Measurements from ENCODE around the gene CDKN2A. TPM values are rescaled to one million over a fixed set of nuclear protein-coding genes. Genes with fewer than 3 reads are reported as not detected.

CDKN2A gene
- total RNA-seq, 1 experiment from 2014 or later = 0.57 TPM

DNA sequence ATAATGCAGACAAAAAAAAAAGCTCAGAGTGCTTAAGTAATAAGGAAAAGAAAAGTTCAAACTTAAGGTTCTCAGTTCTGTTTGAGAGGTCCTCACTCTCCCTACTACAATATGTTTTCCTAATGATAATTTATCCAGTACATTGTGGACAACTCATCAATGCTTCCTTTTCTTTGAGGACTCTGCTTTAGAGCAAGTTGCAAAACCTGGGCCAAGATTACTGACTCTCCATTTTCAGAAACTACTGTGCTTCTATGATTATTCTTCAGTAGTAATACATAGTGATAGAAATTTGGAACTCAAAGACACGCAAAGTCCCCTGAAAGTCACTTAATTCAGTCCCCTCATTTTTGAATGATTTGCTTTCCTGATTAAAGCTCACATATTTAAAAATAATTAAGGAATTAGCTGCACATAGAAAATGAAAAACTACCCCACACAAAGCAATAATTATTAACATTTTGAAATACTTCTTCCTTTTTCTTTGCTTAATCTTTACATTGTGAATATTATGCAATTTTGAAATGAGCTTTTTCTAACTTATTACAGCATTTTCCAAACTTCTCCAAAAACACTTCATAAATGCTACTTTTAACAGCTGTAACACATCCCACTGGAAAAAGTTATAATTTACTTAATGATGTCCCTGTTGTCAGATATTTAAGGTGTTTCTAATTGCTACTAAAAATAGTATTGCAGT lies 11.2 kb downstream of the CDKN2A start (continued):
- TF ChIP-seq USF1 (CRISPR knock-in tag; IDR thresholded peaks at IDR 0.05) = no peak
- no peak for TF ChIP-seq TEAD4 (CRISPR knock-in tag; IDR thresholded peaks at IDR 0.05)
- no peak for TF ChIP-seq JUN (CRISPR knock-in tag; IDR thresholded peaks at IDR 0.05)
- no peak for TF ChIP-seq JAZF1 (CRISPR knock-in tag; IDR thresholded peaks at IDR 0.05)
- no peak for TF ChIP-seq GABPB1 (CRISPR knock-in tag; IDR thresholded peaks at IDR 0.05)
- TF ChIP-seq E2F4 (CRISPR knock-in tag; IDR thresholded peaks at IDR 0.05; ENCODE audit: borderline replicate concordance, low read depth) = no peak
- TF ChIP-seq FOXJ3 (CRISPR knock-in tag; IDR thresholded peaks at IDR 0.05; ENCODE audit: borderline replicate concordance) = no peak
- no peak for TF ChIP-seq ZNF512 (CRISPR knock-in tag; IDR thresholded peaks at IDR 0.05; ENCODE audit: borderline replicate concordance)
- no peak for TF ChIP-seq ZNF671 (CRISPR knock-in tag; IDR thresholded peaks at IDR 0.05)

GRCh38 chr9:21982391-21982790 lies 11.8 kb downstream of the CDKN2A start:
- H3K27me3 Mint-ChIP-seq (ENCODE audit: low read depth) = peaks cover 98% of the 10 kb centered on the region
- CTCF ChIA-PET = interaction anchor here (1.5 kb wide), 1 partner anchor 13 kb away, joined by 3 read pairs; no protein-coding TSS in a partner anchor
- no peak for ATAC-seq
- H3K27ac Mint-ChIP-seq = no peak overlapping the region
- no peak for DNase-seq (ENCODE audit: low spot score)
- no peak overlapping the region for H3K4me3 Mint-ChIP-seq
- no peaks in the 10 kb centered on the region for H3K4me1 Mint-ChIP-seq
- TF ChIP-seq ZNF121 (CRISPR knock-in tag; IDR thresholded peaks at IDR 0.05) = no peak
- TF ChIP-seq NFYB (CRISPR knock-in tag; conservative IDR thresholded peaks at IDR 0.05; ENCODE audit: low read depth) = no peak
- TF ChIP-seq USF1 (CRISPR knock-in tag; IDR thresholded peaks at IDR 0.05) = no peak
- TF ChIP-seq SP1 (CRISPR knock-in tag; conservative IDR thresholded peaks at IDR 0.05) = no peak
- TF ChIP-seq ZBTB43 (CRISPR knock-in tag; IDR thresholded peaks at IDR 0.05) = no peak
- TF ChIP-seq JAZF1 (CRISPR knock-in tag; IDR thresholded peaks at IDR 0.05) = no peak
- TF ChIP-seq SMAD4 (CRISPR knock-in tag; IDR thresholded peaks at IDR 0.05) = no peak
- TF ChIP-seq, protein P1, sequence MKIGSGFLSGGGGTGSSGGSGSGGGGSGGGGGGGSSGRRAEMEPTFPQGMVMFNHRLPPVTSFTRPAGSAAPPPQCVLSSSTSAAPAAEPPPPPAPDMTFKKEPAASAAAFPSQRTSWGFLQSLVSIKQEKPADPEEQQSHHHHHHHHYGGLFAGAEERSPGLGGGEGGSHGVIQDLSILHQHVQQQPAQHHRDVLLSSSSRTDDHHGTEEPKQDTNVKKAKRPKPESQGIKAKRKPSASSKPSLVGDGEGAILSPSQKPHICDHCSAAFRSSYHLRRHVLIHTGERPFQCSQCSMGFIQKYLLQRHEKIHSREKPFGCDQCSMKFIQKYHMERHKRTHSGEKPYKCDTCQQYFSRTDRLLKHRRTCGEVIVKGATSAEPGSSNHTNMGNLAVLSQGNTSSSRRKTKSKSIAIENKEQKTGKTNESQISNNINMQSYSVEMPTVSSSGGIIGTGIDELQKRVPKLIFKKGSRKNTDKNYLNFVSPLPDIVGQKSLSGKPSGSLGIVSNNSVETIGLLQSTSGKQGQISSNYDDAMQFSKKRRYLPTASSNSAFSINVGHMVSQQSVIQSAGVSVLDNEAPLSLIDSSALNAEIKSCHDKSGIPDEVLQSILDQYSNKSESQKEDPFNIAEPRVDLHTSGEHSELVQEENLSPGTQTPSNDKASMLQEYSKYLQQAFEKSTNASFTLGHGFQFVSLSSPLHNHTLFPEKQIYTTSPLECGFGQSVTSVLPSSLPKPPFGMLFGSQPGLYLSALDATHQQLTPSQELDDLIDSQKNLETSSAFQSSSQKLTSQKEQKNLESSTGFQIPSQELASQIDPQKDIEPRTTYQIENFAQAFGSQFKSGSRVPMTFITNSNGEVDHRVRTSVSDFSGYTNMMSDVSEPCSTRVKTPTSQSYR (CRISPR knock-in tag; IDR thresholded peaks at IDR 0.05) = no peak
- TF ChIP-seq PRDM15 (CRISPR knock-in tag; IDR thresholded peaks at IDR 0.05) = no peak
- no peak for TF ChIP-seq GRHL2 (CRISPR knock-in tag; IDR thresholded peaks at IDR 0.05; ENCODE audit: insufficient replicate concordance, severe bottlenecking)
- TF ChIP-seq NR3C1 (CRISPR knock-in tag; conservative IDR thresholded peaks at IDR 0.05; ENCODE audit: low read depth) = no peak
- no peak for TF ChIP-seq CREM (CRISPR knock-in tag; IDR thresholded peaks at IDR 0.05)
- no peaks in the 10 kb centered on the region for H3K36me3 Mint-ChIP-seq
- no peaks in the 10 kb centered on the region for H3K9me3 Mint-ChIP-seq
- POLR2A ChIA-PET = no interaction called here

Data from WTC11 (cell line).